ENCODE measurements around the gene TPST2.

The TPST2 gene

GRCh38 chr22:26576026-26576680 lies 13.8 kb downstream of the TPST2 start:
- TF ChIP-seq CTCF (IDR thresholded peaks at IDR 0.05): no peak

DNA sequence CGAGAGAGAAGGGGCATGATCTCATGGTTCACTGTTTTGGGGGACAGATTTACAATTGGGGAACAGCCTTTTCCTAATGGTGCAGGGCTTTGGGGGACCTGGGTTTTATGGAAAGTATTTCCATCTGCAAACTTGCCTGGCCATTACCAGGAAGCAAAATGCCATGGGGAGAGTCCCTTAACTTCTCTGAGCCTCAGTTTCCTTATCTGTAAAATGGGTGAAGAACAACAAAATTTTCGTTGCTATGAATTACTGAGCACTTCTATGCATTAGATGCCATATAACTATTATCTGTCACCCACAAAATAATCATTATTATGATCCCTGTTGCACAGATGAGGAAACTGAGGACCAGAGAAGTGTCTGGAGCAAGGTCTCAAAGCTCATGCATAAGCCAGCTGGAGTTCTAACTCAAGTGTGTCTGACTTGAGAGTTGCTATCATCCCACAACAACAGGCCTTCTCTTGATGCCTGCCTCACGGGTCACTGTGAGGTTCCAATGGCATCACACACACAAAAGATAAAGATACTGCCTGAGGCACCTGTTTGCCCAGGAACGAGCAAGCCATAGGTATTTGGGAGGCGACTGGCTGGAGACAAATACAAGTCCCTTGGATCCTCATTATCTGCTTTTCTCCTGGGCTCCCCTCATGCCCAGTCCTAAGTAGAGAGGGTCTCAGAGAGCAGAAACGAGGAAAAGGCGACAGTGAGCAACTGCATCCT lies 15.8 kb downstream of the TPST2 start:
- TF ChIP-seq CTCF (IDR thresholded peaks at IDR 0.05): no peak

DNA sequence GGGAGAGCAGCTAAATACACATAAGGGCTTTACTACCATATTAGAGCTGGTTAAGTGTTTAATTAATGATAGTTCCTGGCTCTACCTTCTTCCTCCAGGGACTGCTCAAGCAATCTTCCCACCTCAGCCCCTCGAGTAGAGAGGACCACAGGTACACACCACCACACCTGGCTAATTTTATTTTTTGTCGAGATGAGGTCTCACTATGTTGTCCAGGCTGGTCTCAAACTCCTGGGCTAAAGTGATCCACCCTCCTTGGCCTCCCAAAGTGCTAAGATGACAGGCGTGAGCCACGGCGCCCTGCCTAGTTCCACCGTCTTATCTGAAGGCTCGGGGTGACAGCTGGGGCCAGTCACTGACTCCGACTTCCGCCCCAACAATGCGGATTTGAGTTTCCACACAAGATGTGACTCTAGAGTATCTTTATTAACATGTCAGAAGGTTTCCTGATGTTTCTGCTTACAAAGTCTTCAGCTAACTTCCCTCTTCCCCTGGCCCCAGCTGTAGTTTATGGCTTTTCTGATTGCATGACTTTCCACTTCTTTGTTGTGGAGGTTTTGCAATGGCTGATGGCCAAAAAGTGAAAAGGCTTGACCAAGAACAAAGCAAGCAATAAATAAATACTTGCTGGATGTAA lies 16.8 kb downstream of the TPST2 start:
- no peak for TF ChIP-seq CTCF (IDR thresholded peaks at IDR 0.05)

- TF ChIP-seq CTCF (IDR thresholded peaks at IDR 0.05): no peak
Measured at GRCh38 chr22:26570864-26571525, 18.9 kb downstream of the TPST2 start.

- no peak for TF ChIP-seq CTCF (IDR thresholded peaks at IDR 0.05)
Measured at GRCh38 chr22:26570115-26570514, 19.8 kb downstream of the TPST2 start.

DNA sequence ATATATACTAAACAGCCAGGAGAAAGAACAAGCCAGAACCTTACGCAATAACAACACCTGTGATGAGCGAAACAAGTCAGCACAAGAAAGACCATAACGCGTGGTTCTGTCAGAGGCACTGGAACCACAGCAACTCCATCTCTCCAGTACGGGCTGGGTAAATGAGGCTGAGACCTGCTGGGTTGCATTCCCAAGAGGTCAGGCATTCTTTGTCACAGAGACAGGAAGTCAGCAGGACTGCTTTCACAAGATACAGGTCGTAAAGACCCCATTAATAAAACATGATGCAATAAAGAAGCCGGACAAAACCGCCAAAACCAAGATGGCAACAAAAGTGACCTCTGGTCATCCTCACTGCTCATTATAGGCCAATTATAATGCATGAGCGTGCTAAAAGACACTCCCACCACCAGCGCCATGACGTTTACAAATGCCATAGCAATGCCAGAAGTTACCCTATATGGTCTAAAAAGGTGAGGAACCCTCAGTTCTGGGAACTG lies 21.7 kb downstream of the TPST2 start:
- TF ChIP-seq CTCF (IDR thresholded peaks at IDR 0.05): no peak

DNA sequence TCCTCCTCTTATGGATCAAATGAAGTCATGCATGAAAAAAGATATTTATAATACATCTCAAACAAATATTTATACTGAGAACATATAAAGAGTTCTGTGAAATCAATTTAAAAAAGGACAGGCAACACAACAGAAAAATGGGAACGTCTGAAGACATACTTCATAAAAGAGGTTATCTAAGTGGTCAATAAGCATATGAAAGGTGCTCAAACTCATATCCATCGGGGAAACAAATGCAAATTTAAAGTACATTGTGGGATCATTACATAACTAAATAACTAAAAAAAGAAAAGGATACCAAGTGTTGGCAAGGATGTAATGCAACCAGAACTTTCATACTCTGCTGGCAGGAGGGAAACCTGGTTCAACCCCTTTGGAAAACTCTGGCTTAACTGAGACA lies 22.3 kb downstream of the TPST2 start:
- no peak for TF ChIP-seq CTCF (IDR thresholded peaks at IDR 0.05)
